Measurements from ENCODE around the gene LRRC10.
A peak's percentile ranks its signal among the peaks of the same experiment; 100 is the strongest.
"Not testable (repeated sequence)": the region's sequence is repeated elsewhere in the genome, so short reads cannot be mapped to it uniquely, and the experiment has no call there.

LRRC10 gene

GRCh38 chr12:69616025-69616424 lies 5.3 kb upstream of the LRRC10 start:
- DNase-seq: no peak

GRCh38 chr12:69613351-69613750 lies 2.6 kb upstream of the LRRC10 start:
- no peak for DNase-seq

GRCh38 chr12:69610126-69610525 lies 581 bp downstream of the LRRC10 start:
- DNase-seq: no peak

GRCh38 chr12:69608114-69608513 lies 2.6 kb downstream of the LRRC10 start:
- no peak for DNase-seq

GRCh38 chr12:69604275-69604674 lies 6.4 kb downstream of the LRRC10 start:
- not testable (repeated sequence) for DNase-seq

- DNase-seq: not testable (repeated sequence)
Observed at GRCh38 chr12:69603556-69603955, 7.2 kb downstream of the LRRC10 start.

GRCh38 chr12:69602954-69603353 lies 7.8 kb downstream of the LRRC10 start:
- peak; percentile 45 for DNase-seq

GRCh38 chr12:69601962-69602685 lies 8.6 kb downstream of the LRRC10 start:
- DNase-seq: no peak

GRCh38 chr12:69600804-69601203 lies 9.9 kb downstream of the LRRC10 start:
- DNase-seq: no peak

GRCh38 chr12:69598174-69598753 lies 12.4 kb downstream of the LRRC10 start:
- DNase-seq: no peak

GRCh38 chr12:69595689-69596088 lies 15.0 kb downstream of the LRRC10 start:
- no peak for DNase-seq

- DNase-seq: no peak
Observed at GRCh38 chr12:69589082-69589481, 21.6 kb downstream of the LRRC10 start.

- no peak for DNase-seq
Observed at GRCh38 chr12:69588527-69588926, 22.2 kb downstream of the LRRC10 start.

- peak; percentile 99 for DNase-seq
Observed at GRCh38 chr12:69585189-69586062, 25.3 kb downstream of the LRRC10 start, which contains the start of gene CCT2. CCT2 (plus strand) TSS chr12:69585459; CDS start chr12:69585522, 63 bp downstream.

- DNase-seq: peak; percentile 55
Observed at GRCh38 chr12:69583203-69583602, 27.5 kb downstream of the LRRC10 start.

GRCh38 chr12:69580074-69580473 lies 30.6 kb downstream of the LRRC10 start:
- DNase-seq: no peak

- DNase-seq: no peak
Observed at GRCh38 chr12:69579029-69579428, 31.7 kb downstream of the LRRC10 start.

GRCh38 chr12:69578283-69578682 lies 32.4 kb downstream of the LRRC10 start:
- DNase-seq: no peak

GRCh38 chr12:69575346-69575745 lies 35.4 kb downstream of the LRRC10 start:
- no peak for DNase-seq

GRCh38 chr12:69570545-69571399 lies 39.9 kb downstream of the LRRC10 start:
- DNase-seq: peak; percentile 87

- DNase-seq: no peak
Observed at GRCh38 chr12:69570000-69570516, 40.6 kb downstream of the LRRC10 start.

GRCh38 chr12:69569236-69569635 lies 41.5 kb downstream of the LRRC10 start:
- no peak for DNase-seq
